Suprapubic skin (tissue), 4 donors: ENCODE measurements around the gene LHPP. TPM values are rescaled to one million over a fixed set of nuclear protein-coding genes. Genes with fewer than 3 reads are reported as not detected.

Experiments used
- DNase-seq, 2 donors: peaks; one replicate each; pipeline ENCODE4 v3.0.0-alpha.2; 2019; ENCODE audit warnings: low spot score in 2 of 2
- H3K27ac ChIP-seq: fragments of 200-600 bp; sonication (generic); one replicate; pipeline ENCODE4 v1.5.1; 2019
- H3K27me3 ChIP-seq: fragments of 200-600 bp; sonication (generic); one replicate; pipeline ENCODE4 v1.5.1; 2019
- H3K36me3 ChIP-seq: fragments of 200-600 bp; sonication (generic); one replicate; pipeline ENCODE4 v1.5.1; 2019
- H3K4me1 ChIP-seq: fragments of 200-600 bp; sonication (generic); one replicate; pipeline ENCODE4 v1.5.1; 2019
- H3K4me3 ChIP-seq: fragments of 200-600 bp; sonication (generic); one replicate; pipeline ENCODE4 v1.5.1; 2019; ENCODE audit warnings: mild to moderate bottlenecking
- H3K9me3 ChIP-seq: fragments of 200-600 bp; sonication (generic); one replicate; pipeline ENCODE4 v1.5.1; 2019
- CTCF ChIP-seq, 2 donors: fragments of 200-600 bp in 1 of 2; fragments of 450-650 bp in 1 of 2; sonication (generic) in 1 of 2; IDR thresholded peaks; one replicate each; pipeline ENCODE4 v1.5.1; 2016 to 2019; ENCODE audit warnings: antibody characterized with exemption in 2 of 2, mild to moderate bottlenecking in 1 of 2, moderate library complexity in 1 of 2
- EP300 ChIP-seq: sonication (generic); formaldehyde crosslinking; IDR thresholded peaks from one replicate; pipeline ENCODE4 v1.6.1; 2017; ENCODE audit warnings: antibody characterized with exemption
- POLR2A ChIP-seq, 2 donors: fragments of 450-650 bp; IDR thresholded peaks; one replicate each; pipeline ENCODE4 v1.6.1; 2017; ENCODE audit warnings: antibody characterized with exemption in 2 of 2, mild to moderate bottlenecking in 2 of 2, moderate library complexity in 2 of 2
- POLR2AphosphoS5 ChIP-seq, 3 donors: sonication (generic); formaldehyde crosslinking; IDR thresholded peaks; one replicate each; pipeline ENCODE4 v1.6.1; 2017; ENCODE audit warnings: antibody characterized with exemption in 3 of 3
- WGBS: methylation state at CpG from one replicate; pipeline ENCODE4 v1.1.5; 2018; 5-methylcytosine and 5-hydroxymethylcytosine counted together
- total RNA-seq, 4 donors: library from RNA; depleted of rRNA; stranded (reverse); fragments of >200 nt; gene quantifications; one replicate each; pipeline ENCODE4 v1.1.0, GENCODE V29; 2016

Gene LHPP
- total RNA-seq, 4 donors from 2014 or later: 14.4 to 22.6 (median 15.3) TPM

GRCh38 chr10:124622866-124623536 lies 161.4 kb downstream of the LHPP start:
- Histone ChIP-seq H3K27me3 (no peaks in the 10 kb centered on the region), H3K9me3 (no peaks in the 10 kb centered on the region), H3K36me3 (peaks cover 30% of the 10 kb centered on the region), H3K27ac (no peak overlapping the region), H3K4me1 (peaks cover 70% of the 10 kb centered on the region), H3K4me3 (no peak overlapping the region)
- no peak for DNase-seq
- WGBS: 95% methylated on average over 17 of the region's 31 CpGs
- TF ChIP-seq EP300 (no peak), POLR2AphosphoS5 (IDR thresholded peaks at IDR 0.05) (no peak), CTCF (IDR thresholded peaks at IDR 0.05) (no peak), POLR2A (IDR thresholded peaks at IDR 0.05) (no peak)

GRCh38 chr10:124624006-124624405 lies 162.4 kb downstream of the LHPP start:
- Histone ChIP-seq H3K4me3 (no peak overlapping the region), H3K4me1 (peaks cover 70% of the 10 kb centered on the region), H3K36me3 (peaks cover 23% of the 10 kb centered on the region), H3K9me3 (no peaks in the 10 kb centered on the region), H3K27me3 (no peaks in the 10 kb centered on the region), H3K27ac (peak overlapping the region; percentile 16)
- TF ChIP-seq POLR2AphosphoS5 (IDR thresholded peaks at IDR 0.05): no peak
- no peak for TF ChIP-seq EP300
- TF ChIP-seq CTCF (IDR thresholded peaks at IDR 0.05): no peak
- TF ChIP-seq POLR2A (IDR thresholded peaks at IDR 0.05): no peak
- DNase-seq: no peak
- 90% methylated on average over 13 of the region's 13 CpGs for WGBS

- WGBS: 88% methylated on average over 6 of the region's 9 CpGs
- H3K9me3 ChIP-seq: no peaks in the 10 kb centered on the region
- H3K27ac ChIP-seq: peak overlapping the region; percentile 16
- peaks cover 70% of the 10 kb centered on the region for H3K4me1 ChIP-seq
- peaks cover 23% of the 10 kb centered on the region for H3K36me3 ChIP-seq
- no peaks in the 10 kb centered on the region for H3K27me3 ChIP-seq
- DNase-seq: no peak
- H3K4me3 ChIP-seq: no peak overlapping the region
- no peak for TF ChIP-seq POLR2AphosphoS5 (IDR thresholded peaks at IDR 0.05)
- TF ChIP-seq POLR2A (IDR thresholded peaks at IDR 0.05): no peak
- TF ChIP-seq CTCF (IDR thresholded peaks at IDR 0.05): no peak
- TF ChIP-seq EP300: no peak
Measured at GRCh38 chr10:124624466-124624865, 162.8 kb downstream of the LHPP start.

- H3K4me1 ChIP-seq: peaks cover 70% of the 10 kb centered on the region
- DNase-seq: no peak
- H3K36me3 ChIP-seq: peaks cover 23% of the 10 kb centered on the region
- H3K27ac ChIP-seq: peak overlapping the region; percentile 65
- no peaks in the 10 kb centered on the region for H3K9me3 ChIP-seq
- no peaks in the 10 kb centered on the region for H3K27me3 ChIP-seq
- H3K4me3 ChIP-seq: no peak overlapping the region
- TF ChIP-seq POLR2A (IDR thresholded peaks at IDR 0.05): no peak
- TF ChIP-seq EP300: no peak
- no peak for TF ChIP-seq CTCF (IDR thresholded peaks at IDR 0.05)
- no peak for TF ChIP-seq POLR2AphosphoS5 (IDR thresholded peaks at IDR 0.05)
- 66% methylated on average over 16 of the region's 16 CpGs for WGBS
Measured at GRCh38 chr10:124624895-124625294, 163.3 kb downstream of the LHPP start.

- no peak for DNase-seq
- peak overlapping the region; percentile 65 for H3K27ac ChIP-seq
- peaks cover 80% of the 10 kb centered on the region for H3K4me1 ChIP-seq
- 83% methylated on average over 9 of the region's 23 CpGs for WGBS
- no peaks in the 10 kb centered on the region for H3K27me3 ChIP-seq
- peak in 1 of 3 donors; percentile 21 for TF ChIP-seq POLR2AphosphoS5 (IDR thresholded peaks at IDR 0.05)
- no peak for TF ChIP-seq EP300
- peaks cover 23% of the 10 kb centered on the region for H3K36me3 ChIP-seq
- H3K9me3 ChIP-seq: no peaks in the 10 kb centered on the region
- H3K4me3 ChIP-seq: no peak overlapping the region
Measured at GRCh38 chr10:124625831-124626238, 164.2 kb downstream of the LHPP start.
